LHCN-M2 (cell line): ENCODE data around the gene ZBTB26. TPM values are rescaled to one million over a fixed set of nuclear protein-coding genes. Genes with fewer than 3 reads are reported as not detected.
"Not testable (repeated sequence)": the region's sequence is repeated elsewhere in the genome, so short reads cannot be mapped to it uniquely, and the experiment has no call there.

Experiments used
- DNase-seq: peaks from one replicate; pipeline ENCODE4 v3.0.0-alpha.2; 2012; ENCODE audit warnings: low read depth
- total RNA-seq: library from RNA; depleted of rRNA; stranded (reverse); fragments of >200 nt; gene quantifications from 2 replicates; pipeline ENCODE4 v1.2.3, GENCODE V29; 2014; rRNA removed

ZBTB26 gene
- total RNA-seq, 1 experiment from 2014 or later = 4.2 TPM

DNA sequence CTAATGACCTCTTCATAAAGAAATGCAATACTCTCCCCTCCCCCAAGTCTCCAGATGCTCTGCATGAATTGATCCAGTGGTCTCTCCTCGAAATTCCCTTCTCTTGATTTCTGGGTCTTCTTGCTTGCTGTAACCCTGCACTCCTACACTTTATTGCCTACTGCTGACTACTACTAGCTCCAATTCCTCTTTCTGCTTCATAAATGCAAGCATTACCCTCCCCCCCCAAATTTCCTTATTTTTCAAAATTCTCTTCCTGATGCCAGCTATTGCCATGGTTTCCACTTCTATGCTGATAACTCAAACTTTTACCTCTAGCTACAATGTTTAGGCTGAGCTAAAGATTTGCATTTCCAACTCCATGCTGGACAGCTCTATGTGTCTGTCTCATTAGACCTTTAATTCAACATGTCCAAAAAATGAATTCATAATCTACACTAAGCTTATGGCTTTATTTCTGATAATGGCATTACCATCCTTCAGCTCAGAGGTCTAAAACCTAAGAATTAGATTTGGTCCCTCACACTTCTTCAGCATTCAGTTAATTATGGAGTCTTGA is 1.4 kb downstream of the ZBTB26 start:
- DNase-seq = no peak

DNA sequence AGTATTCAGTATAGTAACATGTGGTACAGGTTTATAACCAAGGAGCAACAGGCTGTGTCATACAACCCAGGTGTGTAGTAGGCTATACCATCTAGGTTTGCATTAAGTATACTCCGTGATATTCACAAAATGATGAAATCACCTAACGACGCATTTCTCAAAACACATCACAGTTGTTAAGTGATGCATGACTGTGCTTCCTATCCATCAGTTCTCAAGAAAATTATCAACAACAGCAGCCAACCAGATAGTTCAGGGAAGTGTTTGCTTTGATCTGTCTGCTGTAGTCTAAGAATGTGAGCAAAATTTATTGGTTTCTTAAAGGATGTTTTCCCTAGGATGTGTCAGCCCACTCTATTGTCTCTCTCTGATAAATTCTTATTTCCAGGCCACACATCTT is 7.4 kb downstream of the ZBTB26 start:
- no peak for DNase-seq

DNA sequence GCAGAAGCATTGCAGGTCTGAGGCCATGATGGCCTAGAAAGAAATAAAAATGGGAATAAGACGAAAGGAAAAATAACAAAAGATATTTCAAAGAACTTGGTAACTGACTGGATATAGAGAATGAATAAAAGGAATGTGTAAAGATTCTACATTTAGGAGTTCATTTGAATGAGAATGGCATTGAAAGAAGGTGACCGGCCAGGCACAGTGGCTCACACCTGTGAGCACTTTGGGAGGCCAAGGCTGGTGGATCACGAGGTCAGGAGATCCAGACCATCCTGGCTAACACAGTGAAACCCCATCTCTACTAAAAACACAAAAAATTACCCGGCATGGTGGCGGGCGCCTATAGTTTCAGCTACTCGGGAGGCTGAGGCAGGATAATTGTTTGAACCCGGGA is 8.6 kb downstream of the ZBTB26 start:
- DNase-seq = no peak

DNA sequence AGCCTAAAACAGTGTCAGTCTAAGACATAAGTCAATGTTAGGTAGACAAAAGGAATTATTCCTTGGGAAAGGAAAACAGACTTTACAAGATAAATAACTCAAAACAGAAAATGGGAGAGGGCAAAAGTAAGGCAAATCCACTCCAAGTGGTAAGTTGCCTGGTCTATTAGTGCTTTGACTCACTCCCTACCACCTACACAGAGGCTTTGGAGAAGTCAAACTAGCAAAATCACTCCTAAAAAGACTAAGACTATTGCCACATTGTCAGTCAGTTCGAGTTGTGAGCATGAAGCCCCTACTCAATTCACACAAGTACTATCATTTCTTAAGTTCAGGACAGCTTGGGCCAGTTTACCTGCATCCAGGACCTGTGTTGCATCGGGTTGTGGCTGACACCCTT is 13.0 kb downstream of the ZBTB26 start:
- DNase-seq = no peak

DNA sequence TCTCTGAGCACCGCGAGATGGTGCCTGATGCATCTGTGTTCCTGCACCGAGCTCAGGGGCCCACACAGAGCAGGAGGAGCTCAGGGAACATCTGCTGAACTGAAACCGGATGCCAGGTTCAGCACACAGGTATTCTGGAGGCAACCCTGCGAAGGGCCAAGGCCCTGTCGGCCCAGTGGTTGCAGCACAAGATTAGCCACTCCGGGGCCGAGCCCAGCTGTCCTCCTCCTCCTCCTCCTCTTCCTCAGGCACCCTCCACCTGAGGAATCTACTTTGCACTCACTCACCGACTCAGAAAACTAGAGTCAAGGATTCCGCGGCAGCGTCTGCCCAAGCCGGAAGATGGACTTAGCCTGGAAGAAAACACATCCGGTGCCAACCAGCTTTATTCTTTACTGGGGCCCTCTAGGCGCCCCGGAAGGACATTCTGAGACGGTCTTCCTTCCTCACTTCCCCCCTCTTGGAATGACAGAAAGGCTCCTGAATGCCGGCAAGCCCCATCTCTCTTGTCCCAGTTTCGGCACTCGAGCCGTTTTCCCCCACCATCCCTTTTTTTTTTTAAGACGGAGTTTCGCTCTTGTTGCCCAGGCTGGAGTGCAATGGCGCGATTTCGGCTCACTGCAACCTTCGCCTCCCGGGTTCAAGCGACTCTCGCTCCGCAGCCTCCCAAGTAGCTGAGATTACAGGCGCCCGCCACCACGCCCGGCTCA is 18.2 kb downstream of the ZBTB26 start, which contains the start of gene ZBTB6:
ZBTB6 (minus strand) TSS at position 360 of the 710 bp plus-strand sequence. CDS start 1,251 bp downstream, outside the sequence.
- peak; percentile 86 for DNase-seq

DNA sequence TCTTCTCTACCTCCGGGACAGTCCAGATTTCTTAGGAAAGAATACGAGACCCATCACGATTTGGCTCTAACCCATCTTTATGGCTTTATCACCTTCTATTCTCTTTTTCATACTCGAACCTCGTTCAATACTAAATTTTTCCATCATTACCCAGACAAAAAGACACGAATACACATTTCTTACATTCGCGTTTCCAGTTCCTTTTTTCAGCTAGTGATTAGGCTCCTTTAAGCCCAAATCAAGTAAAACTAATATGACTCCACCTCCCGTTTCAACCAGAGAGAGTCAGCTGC is 18.7 kb downstream of the ZBTB26 start:
- no peak for DNase-seq

DNA sequence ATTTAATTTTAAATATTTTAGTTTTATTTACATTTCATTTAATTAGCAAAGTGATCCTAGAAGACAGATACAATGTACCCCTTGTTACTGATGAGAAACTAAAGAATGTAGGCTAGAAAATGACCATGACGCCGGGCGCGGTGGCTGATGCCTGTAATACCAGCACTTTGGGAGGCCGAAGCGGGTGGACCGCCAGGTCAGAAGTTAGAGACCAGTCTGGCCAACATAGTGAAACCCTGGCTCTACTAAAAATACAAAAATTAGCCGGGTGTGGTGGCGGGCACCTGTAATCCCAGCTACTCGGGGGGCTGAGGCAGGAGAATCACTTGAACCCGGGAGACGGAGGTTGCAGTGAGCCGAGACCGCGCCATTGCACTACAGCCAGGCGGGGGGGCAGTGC is 25.2 kb downstream of the ZBTB26 start:
- DNase-seq = not testable (repeated sequence)

DNA sequence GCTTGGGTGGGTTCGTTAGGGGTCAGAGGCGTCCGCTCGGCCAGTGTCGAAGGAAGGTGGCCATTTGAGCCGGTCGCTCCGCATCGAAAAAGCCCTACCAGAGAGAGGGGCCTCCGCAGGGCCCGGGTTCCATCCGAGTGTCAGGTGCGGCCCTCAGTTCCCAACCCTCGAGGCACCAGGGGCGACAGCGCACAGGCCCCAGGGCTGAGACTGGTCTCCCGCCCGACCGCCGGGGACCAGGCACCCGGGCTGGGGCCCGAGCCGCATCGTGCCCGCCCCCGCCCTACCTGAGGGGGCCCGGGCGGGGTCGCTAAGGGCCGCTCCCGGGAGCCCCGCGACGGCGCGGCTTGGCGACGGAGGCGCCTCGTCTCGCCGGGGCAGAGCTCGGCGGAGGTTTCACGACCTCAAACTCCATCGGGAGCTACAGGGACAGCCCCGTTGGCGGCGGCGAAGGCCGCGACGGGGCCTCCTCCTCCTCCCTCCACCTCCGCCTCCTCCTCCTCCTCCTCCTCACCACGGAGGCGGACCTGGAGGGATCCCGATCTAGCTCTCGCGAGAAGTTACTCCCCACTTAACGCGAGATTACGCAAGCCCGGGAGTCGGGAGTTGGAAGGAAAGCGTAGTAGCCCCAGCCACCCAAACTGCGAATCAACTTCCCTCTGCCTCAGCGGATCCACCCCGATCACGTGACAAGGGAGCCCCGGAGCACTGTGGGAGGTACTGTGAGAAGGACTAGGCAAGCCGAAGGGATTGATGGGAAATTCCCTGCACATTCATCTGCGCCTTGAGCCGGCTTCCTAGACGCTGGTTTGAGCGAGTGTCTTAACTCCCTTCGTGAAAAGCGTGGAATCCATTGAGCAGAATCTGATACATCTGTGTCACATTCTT is 26.2 kb downstream of the ZBTB26 start, which contains the start of gene RC3H2:
RC3H2 (minus strand) TSS at position 537 of the 888 bp plus-strand sequence. CDS start 7,850 bp downstream, outside the sequence.
- peak; percentile 100 for DNase-seq

DNA sequence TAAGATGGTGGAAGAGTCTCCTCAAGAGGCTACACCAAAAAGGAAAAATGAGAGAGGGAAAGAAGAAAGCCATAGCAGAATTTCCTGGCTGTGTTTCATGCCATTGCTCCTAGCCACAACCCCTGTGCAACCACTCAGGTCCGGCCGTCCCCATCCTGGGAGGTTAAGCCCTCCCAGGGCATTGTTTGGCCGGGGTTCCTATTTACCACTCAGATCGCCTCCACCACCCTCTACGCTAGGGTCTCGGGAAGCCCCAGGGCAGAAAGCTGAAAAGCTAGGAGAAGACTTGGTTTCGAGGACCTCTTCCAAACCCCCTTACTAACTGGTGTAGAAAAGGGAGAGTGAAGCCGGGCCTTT is 26.9 kb downstream of the ZBTB26 start:
- peak; percentile 46 for DNase-seq

DNA sequence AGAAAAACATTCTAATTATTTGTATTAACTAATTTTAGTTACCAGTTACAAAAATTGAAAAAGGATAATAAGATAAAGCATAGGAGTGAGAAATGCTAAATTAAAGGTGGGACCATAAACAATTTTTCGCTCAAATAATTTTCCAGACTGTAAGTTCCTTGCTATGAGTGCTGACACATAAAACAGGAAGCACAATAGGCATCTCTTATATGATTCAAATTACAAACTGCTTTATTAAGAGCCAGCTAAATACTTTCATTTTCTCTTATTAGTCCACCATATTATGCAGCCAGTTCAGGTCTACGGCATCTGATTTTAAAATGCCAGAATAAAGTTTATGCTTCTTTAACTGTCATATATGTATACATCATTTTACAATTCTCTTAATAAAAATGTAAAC is 30.5 kb downstream of the ZBTB26 start:
- no peak for DNase-seq

DNA sequence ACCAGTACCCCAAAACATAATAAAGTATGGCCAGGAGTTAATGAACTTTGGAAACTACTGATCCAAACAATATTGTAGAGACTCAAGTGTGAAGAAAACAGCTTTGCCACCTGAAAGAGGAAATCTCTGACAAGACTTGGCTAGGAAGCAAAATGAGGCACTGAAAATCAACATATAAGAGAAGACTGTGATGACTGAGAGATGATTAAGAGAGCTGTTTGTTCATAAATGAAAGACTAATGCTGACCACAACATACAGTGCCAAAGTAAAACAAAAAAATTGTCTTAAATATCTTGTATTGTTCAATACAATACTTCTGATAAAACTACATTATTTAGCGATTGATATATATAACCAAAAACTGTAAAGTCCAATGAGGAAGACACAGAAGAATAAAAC is 33.3 kb downstream of the ZBTB26 start:
- peak; percentile 26 for DNase-seq

DNA sequence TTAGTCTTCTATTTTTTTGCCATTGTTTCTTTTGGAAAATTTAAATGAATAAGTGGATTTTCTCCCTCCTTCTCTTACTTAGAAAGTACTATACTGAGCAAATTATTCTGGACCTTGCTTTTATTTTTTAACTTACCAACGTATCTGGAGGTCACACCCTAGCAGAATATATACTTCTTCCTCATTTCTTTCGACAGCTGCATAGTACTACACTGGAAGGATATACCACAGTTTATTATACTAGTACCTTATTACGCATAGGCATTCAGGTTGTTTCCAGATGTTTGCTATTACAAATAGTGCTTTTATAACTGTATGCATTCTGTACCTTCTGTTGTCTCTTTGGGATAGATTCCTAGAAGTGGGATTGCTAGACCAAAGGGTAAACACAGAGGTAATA is 42.8 kb downstream of the ZBTB26 start:
- no peak for DNase-seq

DNA sequence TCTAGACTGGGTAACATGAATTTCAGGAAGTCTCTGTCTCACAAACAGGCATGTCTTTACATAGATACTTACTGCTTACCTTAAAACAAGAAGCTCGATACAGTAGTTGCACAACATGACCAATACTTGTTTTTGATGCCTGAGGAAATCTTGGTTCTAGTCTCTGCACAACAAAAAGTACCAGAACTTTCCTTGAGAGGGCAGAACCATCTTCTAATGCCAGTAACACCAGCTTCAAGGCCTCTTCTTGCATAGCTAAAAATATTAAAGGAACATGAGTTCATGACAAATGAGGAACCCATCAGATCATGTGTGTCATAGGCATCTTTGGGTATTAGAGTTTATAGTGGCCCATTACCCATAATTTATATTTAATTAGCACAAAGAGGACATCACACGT is 48.2 kb downstream of the ZBTB26 start:
- no peak for DNase-seq

DNA sequence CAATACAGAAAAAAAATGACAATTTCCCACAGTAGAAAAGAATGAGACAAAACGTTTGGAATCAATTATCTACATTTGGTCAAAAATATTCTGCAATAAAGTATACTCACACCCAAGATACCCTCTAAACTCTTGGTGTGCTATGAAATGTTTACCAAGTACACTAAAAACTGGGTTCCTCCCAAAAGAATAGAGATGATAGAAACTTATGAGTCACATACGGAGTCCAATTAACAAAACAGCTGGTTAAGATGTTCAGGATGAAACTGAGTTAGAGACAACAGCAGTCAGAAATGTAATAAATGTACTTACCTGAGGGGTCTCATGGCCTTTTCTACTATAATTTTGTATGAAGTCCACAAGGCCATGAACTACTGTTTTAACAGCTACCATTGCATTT is 51.9 kb downstream of the ZBTB26 start:
- no peak for DNase-seq

DNA sequence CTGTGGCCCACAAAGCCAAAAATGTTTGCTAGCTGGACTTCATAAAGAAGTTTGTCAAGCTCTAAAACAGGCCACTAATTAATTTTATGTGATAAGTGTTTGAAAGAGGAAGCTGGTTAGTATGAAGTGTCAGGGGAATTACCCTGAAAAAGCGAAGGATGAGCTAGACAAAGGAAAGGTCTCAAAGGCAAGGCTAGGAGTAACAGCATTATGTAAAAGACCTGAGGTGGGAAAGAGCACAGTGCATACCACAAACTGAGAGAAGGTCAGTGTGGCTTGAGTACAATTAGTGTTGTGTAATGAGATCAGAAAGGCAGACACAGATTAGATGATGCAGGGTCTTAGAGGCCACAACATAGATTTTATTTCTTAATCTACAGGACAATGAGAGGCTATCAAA is 55.8 kb downstream of the ZBTB26 start:
- no peak for DNase-seq

DNA sequence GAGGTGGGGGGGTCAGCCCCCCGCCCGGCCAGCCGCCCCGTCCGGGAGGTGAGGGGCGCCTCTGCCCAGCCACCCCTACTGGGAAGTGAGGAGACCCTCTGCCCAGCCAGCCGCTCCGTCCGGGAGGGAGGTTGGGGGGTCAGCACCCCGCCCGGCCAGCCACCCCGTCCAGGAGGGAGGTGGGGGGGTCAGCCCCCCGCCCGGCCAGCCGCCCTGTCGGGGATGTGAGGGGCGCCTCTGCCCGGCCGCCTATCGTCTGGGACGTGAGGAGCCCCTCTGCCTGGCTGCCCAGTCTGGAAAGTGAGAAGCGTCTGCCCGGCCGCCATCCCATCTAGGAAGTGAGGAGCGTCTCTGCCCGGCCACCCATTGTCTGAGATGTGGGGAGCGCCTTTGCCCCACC is 64.0 kb downstream of the ZBTB26 start:
- DNase-seq = not testable (repeated sequence)

DNA sequence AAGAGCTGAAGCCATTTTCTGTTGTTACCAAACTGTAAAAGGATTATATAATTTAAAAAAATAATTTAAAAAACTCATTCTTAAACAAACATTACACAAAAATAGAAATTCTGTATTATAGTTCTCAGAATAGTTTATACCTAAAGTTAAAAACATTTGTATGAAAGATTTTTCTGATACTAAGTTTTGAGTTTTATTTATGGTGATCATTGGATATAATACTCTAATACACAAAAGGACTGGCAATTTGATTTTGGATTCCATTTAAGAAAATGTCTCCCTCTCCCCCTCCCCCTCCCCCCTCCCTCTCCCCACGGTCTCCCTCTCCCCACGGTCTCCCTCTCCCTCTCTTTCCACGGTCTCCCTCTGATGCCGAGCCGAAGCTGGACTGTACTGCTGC is 65.2 kb downstream of the ZBTB26 start:
- no peak for DNase-seq

Other genes with a start within 250 kb of the ZBTB26 start
- not detected in 2 replicates for gene OR1L4, start 207.5 kb downstream of the ZBTB26 start, total RNA-seq
- gene OR1L6, start 189.2 kb downstream of the ZBTB26 start, total RNA-seq = not detected in 2 replicates
- gene OR5C1, start 142.6 kb downstream of the ZBTB26 start, total RNA-seq = not detected in 2 replicates
- gene OR1K1, start 131.4 kb downstream of the ZBTB26 start, total RNA-seq = not detected in 2 replicates
- gene PDCL, start 102.9 kb downstream of the ZBTB26 start, total RNA-seq = 21.1 and 25.3 TPM in 2 replicates
- gene RC3H2, start 26.2 kb downstream of the ZBTB26 start, total RNA-seq = 32.7 and 43.1 TPM in 2 replicates
- 12.0 and 14.2 TPM in 2 replicates for gene ZBTB6, start 18.2 kb downstream of the ZBTB26 start, total RNA-seq
- gene RABGAP1, start 9.5 kb upstream of the ZBTB26 start, total RNA-seq = 22.2 and 28.8 TPM in 2 replicates
- 0.11 TPM in 1 of 2 replicates, not detected in the other for gene GPR21, start 102.2 kb upstream of the ZBTB26 start, total RNA-seq